ENCODE measurements around the gene P2RX7.
"Not testable (repeated sequence)": the region's sequence is repeated elsewhere in the genome, so short reads cannot be mapped to it uniquely, and the experiment has no call there.

The P2RX7 gene

DNA sequence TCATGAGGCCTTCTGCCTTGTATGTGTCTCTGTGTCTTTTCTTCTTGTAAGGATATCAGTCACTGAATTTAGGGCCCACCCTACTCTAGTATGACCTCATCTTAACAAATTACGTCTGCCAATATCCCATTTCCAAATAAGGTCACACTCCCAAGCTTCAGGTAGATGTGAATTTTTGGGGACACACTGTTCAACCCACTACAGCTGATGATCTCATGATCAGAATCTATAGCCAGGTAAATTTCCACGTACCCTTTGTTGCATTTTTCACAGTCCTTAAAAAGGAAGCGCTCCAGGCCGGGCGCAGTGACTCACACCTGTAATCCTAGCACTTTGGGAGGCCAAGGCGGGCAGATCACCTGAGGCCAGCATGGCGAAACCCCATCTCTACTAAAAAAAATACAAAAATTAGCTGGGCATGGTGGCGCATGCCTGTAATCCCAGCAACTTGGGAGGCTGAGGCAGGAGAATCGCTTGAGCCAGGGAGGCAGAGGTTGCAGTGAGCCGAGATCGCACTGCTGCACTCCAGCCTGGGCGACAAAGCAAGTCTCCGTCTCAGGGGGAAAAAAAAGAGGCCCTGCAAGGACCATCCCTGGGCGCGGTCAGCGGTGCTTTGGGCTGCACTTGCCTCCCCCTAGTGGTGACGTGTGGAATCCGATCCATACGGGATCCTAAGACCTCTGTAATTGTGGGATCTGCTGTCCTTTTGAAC lies 97.3 kb downstream of the P2RX7 start:
- WGBS (ENCODE audit: insufficient coverage) = 47% methylated on average over 19 of the region's 19 CpGs
- H3K4me3 ChIP-seq (ENCODE audit: control insufficient read depth in 1 of 7, extremely low read depth in 1 of 7, insufficient read depth in 4 of 7, low read depth in 2 of 7, low read length in 6 of 7); POLR2A ChIA-PET; H3K27me3 ChIP-seq (replicated peaks in 2 of 5; ENCODE audit: control insufficient read depth in 4 of 5, insufficient read depth in 5 of 5, low read length in 4 of 5); H3K4me1 ChIP-seq (ENCODE audit: control extremely low read depth in 1 of 4, control insufficient read depth in 4 of 4, insufficient read depth in 4 of 4, low read length in 3 of 4); H3K27ac ChIP-seq (ENCODE audit: insufficient read depth in 1 of 2, low read depth in 1 of 2, low read length in 2 of 2, poor library complexity in 1 of 2, severe bottlenecking in 2 of 2); H3K9me3 ChIP-seq (ENCODE audit: control extremely low read depth in 1 of 5, control insufficient read depth in 4 of 5, insufficient read depth in 2 of 5, low read depth in 1 of 5, low read length in 4 of 5): not testable (repeated sequence)
- CTCF ChIA-PET = interaction anchor here (1.0 to 3.2 kb wide), 12 partner anchors 9 to 169 kb away, joined by 3 to 18 read pairs (median 4); no protein-coding TSS in a partner anchor
- peak; percentile 75 to 84 (median 79) for DNase-seq
- peaks cover 18 to 51% (median 38%) of the 10 kb centered on the region in 4 experiments for H3K36me3 ChIP-seq (ENCODE audit: control insufficient read depth in 4 of 4, insufficient read depth in 4 of 4, low read length in 3 of 4)

DNA sequence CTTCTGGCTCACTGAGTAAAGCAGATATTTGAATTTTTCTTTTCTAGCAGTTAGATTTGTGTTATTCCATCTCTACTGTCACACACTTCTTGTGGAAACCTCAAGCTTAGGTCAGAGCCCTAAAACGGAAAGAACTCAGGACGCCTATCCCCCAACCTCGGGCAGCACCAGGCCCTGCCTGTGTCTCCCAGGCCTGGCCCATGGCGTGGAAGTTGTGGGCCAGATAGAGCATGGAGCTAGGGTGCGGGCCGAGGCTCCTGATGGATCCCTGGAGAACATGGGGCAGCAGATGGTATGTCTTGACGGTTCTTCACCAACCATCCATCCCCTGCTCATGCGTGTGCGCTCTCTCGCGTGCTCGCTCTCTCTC lies 97.8 kb downstream of the P2RX7 start:
- DNase-seq = no peak
- Histone ChIP-seq H3K4me3 (ENCODE audit: control insufficient read depth in 1 of 7, extremely low read depth in 1 of 7, insufficient read depth in 4 of 7, low read depth in 2 of 7, low read length in 6 of 7) (no peak overlapping the region), H3K9me3 (ENCODE audit: control extremely low read depth in 1 of 5, control insufficient read depth in 4 of 5, insufficient read depth in 2 of 5, low read depth in 1 of 5, low read length in 4 of 5) (no peaks in the 10 kb centered on the region), H3K27ac (ENCODE audit: insufficient read depth in 1 of 2, low read depth in 1 of 2, low read length in 2 of 2, poor library complexity in 1 of 2, severe bottlenecking in 2 of 2) (no peak overlapping the region), H3K4me1 (ENCODE audit: control extremely low read depth in 1 of 4, control insufficient read depth in 4 of 4, insufficient read depth in 4 of 4, low read length in 3 of 4) (peaks cover 0 to 2% (median 0%) of the 10 kb centered on the region in 4 experiments), H3K27me3 (replicated peaks in 2 of 5; ENCODE audit: control insufficient read depth in 4 of 5, insufficient read depth in 5 of 5, low read length in 4 of 5) (no peaks in the 10 kb centered on the region), H3K36me3 (ENCODE audit: control insufficient read depth in 4 of 4, insufficient read depth in 4 of 4, low read length in 3 of 4) (peaks cover 18 to 51% (median 42%) of the 10 kb centered on the region in 4 experiments)
- CTCF ChIA-PET = interaction anchor here (0.7 to 3.2 kb wide), 14 partner anchors 9 to 169 kb away, joined by 3 to 18 read pairs (median 4); no protein-coding TSS in a partner anchor
- 92% methylated on average over 4 of the region's 12 CpGs for WGBS (ENCODE audit: insufficient coverage)
- POLR2A ChIA-PET = no interaction called here

DNA sequence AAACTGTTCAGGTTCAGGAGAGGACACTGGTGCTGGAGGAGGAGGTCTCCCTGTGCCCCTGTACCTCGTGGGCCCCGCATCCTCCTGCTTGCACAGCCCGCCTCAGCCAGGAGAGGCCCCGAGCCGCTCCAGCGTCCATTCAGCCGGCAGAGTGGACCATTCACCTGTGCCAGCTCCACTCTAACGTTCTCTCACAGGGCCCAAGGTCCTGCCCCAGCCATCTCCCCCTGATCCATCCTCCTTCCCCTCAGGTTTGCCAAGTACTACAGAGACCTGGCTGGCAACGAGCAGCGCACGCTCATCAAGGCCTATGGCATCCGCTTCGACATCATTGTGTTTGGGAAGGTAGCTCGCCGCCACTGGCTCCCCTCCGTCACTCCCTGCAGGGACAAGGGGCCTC lies 99.5 kb downstream of the P2RX7 start:
- POLR2A ChIA-PET = no interaction called here
- Histone ChIP-seq H3K4me3 (ENCODE audit: control insufficient read depth in 1 of 7, extremely low read depth in 1 of 7, insufficient read depth in 4 of 7, low read depth in 2 of 7, low read length in 6 of 7) (no peak overlapping the region), H3K9me3 (ENCODE audit: control extremely low read depth in 1 of 5, control insufficient read depth in 4 of 5, insufficient read depth in 2 of 5, low read depth in 1 of 5, low read length in 4 of 5) (no peaks in the 10 kb centered on the region), H3K27me3 (replicated peaks in 2 of 5; ENCODE audit: control insufficient read depth in 4 of 5, insufficient read depth in 5 of 5, low read length in 4 of 5) (no peaks in the 10 kb centered on the region), H3K27ac (ENCODE audit: insufficient read depth in 1 of 2, low read depth in 1 of 2, low read length in 2 of 2, poor library complexity in 1 of 2, severe bottlenecking in 2 of 2) (no peak overlapping the region), H3K36me3 (ENCODE audit: control insufficient read depth in 4 of 4, insufficient read depth in 4 of 4, low read length in 3 of 4) (peaks cover 13 to 61% (median 45%) of the 10 kb centered on the region in 4 experiments), H3K4me1 (ENCODE audit: control extremely low read depth in 1 of 4, control insufficient read depth in 4 of 4, insufficient read depth in 4 of 4, low read length in 3 of 4) (peaks cover 0 to 2% (median 0%) of the 10 kb centered on the region in 4 experiments)
- CTCF ChIA-PET = interaction anchor here (1.0 to 1.4 kb wide), 3 partner anchors 12 to 62 kb away, joined by 3 read pairs; no protein-coding TSS in a partner anchor
- no peak for DNase-seq
- WGBS (ENCODE audit: insufficient coverage) = 97% methylated on average over 15 of the region's 16 CpGs

GRCh38 chr12:121232977-121233627 lies 100.4 kb downstream of the P2RX7 start:
- H3K27ac ChIP-seq (ENCODE audit: insufficient read depth in 1 of 2, low read depth in 1 of 2, low read length in 2 of 2, poor library complexity in 1 of 2, severe bottlenecking in 2 of 2) = no peak overlapping the region
- H3K36me3 ChIP-seq (ENCODE audit: control insufficient read depth in 4 of 4, insufficient read depth in 4 of 4, low read length in 3 of 4) = peaks cover 13 to 67% (median 50%) of the 10 kb centered on the region in 4 experiments
- H3K9me3 ChIP-seq (ENCODE audit: control extremely low read depth in 1 of 5, control insufficient read depth in 4 of 5, insufficient read depth in 2 of 5, low read depth in 1 of 5, low read length in 4 of 5) = no peaks in the 10 kb centered on the region
- H3K4me1 ChIP-seq (ENCODE audit: control extremely low read depth in 1 of 4, control insufficient read depth in 4 of 4, insufficient read depth in 4 of 4, low read length in 3 of 4) = peaks cover 0 to 4% (median 1%) of the 10 kb centered on the region in 4 experiments
- DNase-seq = no peak
- ChIA-PET POLR2A (no interaction called here), CTCF (interaction anchor here (1.1 to 1.4 kb wide), 2 partner anchors 13 to 61 kb away, joined by 3 read pairs; no protein-coding TSS in a partner anchor)
- H3K4me3 ChIP-seq (ENCODE audit: control insufficient read depth in 1 of 7, extremely low read depth in 1 of 7, insufficient read depth in 4 of 7, low read depth in 2 of 7, low read length in 6 of 7) = no peak overlapping the region
- WGBS (ENCODE audit: insufficient coverage) = over 99% methylated on average over 10 of the region's 14 CpGs
- no peaks in the 10 kb centered on the region for H3K27me3 ChIP-seq (replicated peaks in 2 of 5; ENCODE audit: control insufficient read depth in 4 of 5, insufficient read depth in 5 of 5, low read length in 4 of 5)

DNA sequence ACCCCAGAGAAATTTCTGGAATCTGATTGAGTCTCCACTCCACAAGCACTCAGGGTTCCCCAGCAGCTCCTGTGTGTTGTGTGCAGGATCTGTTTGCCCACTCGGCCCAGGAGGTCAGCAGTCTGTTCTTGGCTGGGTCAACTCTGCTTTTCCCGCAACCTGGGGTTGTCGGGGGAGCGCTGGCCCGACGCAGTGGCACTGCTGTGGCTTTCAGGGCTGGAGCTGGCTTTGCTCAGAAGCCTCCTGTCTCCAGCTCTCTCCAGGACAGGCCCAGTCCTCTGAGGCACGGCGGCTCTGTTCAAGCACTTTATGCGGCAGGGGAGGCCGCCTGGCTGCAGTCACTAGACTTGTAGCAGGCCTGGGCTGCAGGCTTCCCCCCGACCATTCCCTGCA lies 100.9 kb downstream of the P2RX7 start:
- Histone ChIP-seq H3K27ac (ENCODE audit: insufficient read depth in 1 of 2, low read depth in 1 of 2, low read length in 2 of 2, poor library complexity in 1 of 2, severe bottlenecking in 2 of 2) (no peak overlapping the region), H3K27me3 (replicated peaks in 2 of 5; ENCODE audit: control insufficient read depth in 4 of 5, insufficient read depth in 5 of 5, low read length in 4 of 5) (no peaks in the 10 kb centered on the region), H3K36me3 (ENCODE audit: control insufficient read depth in 4 of 4, insufficient read depth in 4 of 4, low read length in 3 of 4) (peaks cover 11 to 66% (median 48%) of the 10 kb centered on the region in 4 experiments), H3K9me3 (ENCODE audit: control extremely low read depth in 1 of 5, control insufficient read depth in 4 of 5, insufficient read depth in 2 of 5, low read depth in 1 of 5, low read length in 4 of 5) (no peaks in the 10 kb centered on the region), H3K4me1 (ENCODE audit: control extremely low read depth in 1 of 4, control insufficient read depth in 4 of 4, insufficient read depth in 4 of 4, low read length in 3 of 4) (peaks cover 3 to 9% (median 5%) of the 10 kb centered on the region in 4 experiments), H3K4me3 (ENCODE audit: control insufficient read depth in 1 of 7, extremely low read depth in 1 of 7, insufficient read depth in 4 of 7, low read depth in 2 of 7, low read length in 6 of 7) (no peak overlapping the region)
- 89% methylated on average over 11 of the region's 11 CpGs for WGBS (ENCODE audit: insufficient coverage)
- no peak for DNase-seq
- ChIA-PET POLR2A (no interaction called here), CTCF (interaction anchor here (1.1 to 1.3 kb wide), 2 partner anchors 12 to 20 kb away, joined by 3 read pairs; no protein-coding TSS in a partner anchor)

GRCh38 chr12:121236776-121237175 lies 104.1 kb downstream of the P2RX7 start:
- POLR2A ChIA-PET = no interaction called here
- WGBS (ENCODE audit: insufficient coverage) = 97% methylated on average over 9 of the region's 9 CpGs
- CTCF ChIA-PET = no interaction called here
- Histone ChIP-seq H3K27me3 (replicated peaks in 2 of 5; ENCODE audit: control insufficient read depth in 4 of 5, insufficient read depth in 5 of 5, low read length in 4 of 5) (no peaks in the 10 kb centered on the region), H3K36me3 (ENCODE audit: control insufficient read depth in 4 of 4, insufficient read depth in 4 of 4, low read length in 3 of 4) (peaks cover 8 to 62% (median 41%) of the 10 kb centered on the region in 4 experiments), H3K4me1 (ENCODE audit: control extremely low read depth in 1 of 4, control insufficient read depth in 4 of 4, insufficient read depth in 4 of 4, low read length in 3 of 4) (peaks cover 17 to 41% (median 36%) of the 10 kb centered on the region in 4 experiments), H3K9me3 (ENCODE audit: control extremely low read depth in 1 of 5, control insufficient read depth in 4 of 5, insufficient read depth in 2 of 5, low read depth in 1 of 5, low read length in 4 of 5) (no peaks in the 10 kb centered on the region), H3K27ac (ENCODE audit: insufficient read depth in 1 of 2, low read depth in 1 of 2, low read length in 2 of 2, poor library complexity in 1 of 2, severe bottlenecking in 2 of 2) (no peak overlapping the region), H3K4me3 (ENCODE audit: control insufficient read depth in 1 of 7, extremely low read depth in 1 of 7, insufficient read depth in 4 of 7, low read depth in 2 of 7, low read length in 6 of 7) (no peak overlapping the region)
- DNase-seq = no peak

- peaks cover 17 to 41% (median 37%) of the 10 kb centered on the region in 4 experiments for H3K4me1 ChIP-seq (ENCODE audit: control extremely low read depth in 1 of 4, control insufficient read depth in 4 of 4, insufficient read depth in 4 of 4, low read length in 3 of 4)
- no peak overlapping the region for H3K27ac ChIP-seq (ENCODE audit: insufficient read depth in 1 of 2, low read depth in 1 of 2, low read length in 2 of 2, poor library complexity in 1 of 2, severe bottlenecking in 2 of 2)
- peaks cover 7 to 59% (median 35%) of the 10 kb centered on the region in 4 experiments for H3K36me3 ChIP-seq (ENCODE audit: control insufficient read depth in 4 of 4, insufficient read depth in 4 of 4, low read length in 3 of 4)
- no peak overlapping the region for H3K4me3 ChIP-seq (ENCODE audit: control insufficient read depth in 1 of 7, extremely low read depth in 1 of 7, insufficient read depth in 4 of 7, low read depth in 2 of 7, low read length in 6 of 7)
- ChIA-PET POLR2A (no interaction called here), CTCF (interaction anchor here (1.1 to 2.8 kb wide), 2 partner anchors 14 to 232 kb away, joined by 4 to 14 read pairs; no protein-coding TSS in a partner anchor)
- 95% methylated on average over 6 of the region's 8 CpGs for WGBS (ENCODE audit: insufficient coverage)
- H3K27me3 ChIP-seq (replicated peaks in 2 of 5; ENCODE audit: control insufficient read depth in 4 of 5, insufficient read depth in 5 of 5, low read length in 4 of 5) = no peaks in the 10 kb centered on the region
- H3K9me3 ChIP-seq (ENCODE audit: control extremely low read depth in 1 of 5, control insufficient read depth in 4 of 5, insufficient read depth in 2 of 5, low read depth in 1 of 5, low read length in 4 of 5) = no peaks in the 10 kb centered on the region
- DNase-seq = no peak
Measured at GRCh38 chr12:121237415-121237814, 104.7 kb downstream of the P2RX7 start.
